HG02870 (cell line): Measurements from ENCODE around the gene HTRA2.
A peak's percentile ranks its signal among the peaks of the same experiment; 100 is the strongest.
"Not testable (repeated sequence)": the region's sequence is repeated elsewhere in the genome, so short reads cannot be mapped to it uniquely, and the experiment has no call there.

Experiments
- ATAC-seq: cut with Tn5 transposase; IDR thresholded peaks from one replicate; pipeline ENCODE4 v1.9.1; 2021; ENCODE audit warnings: mild to moderate bottlenecking, moderate library complexity; ENCODE audit not compliant: unreplicated experiment

The HTRA2 gene

DNA sequence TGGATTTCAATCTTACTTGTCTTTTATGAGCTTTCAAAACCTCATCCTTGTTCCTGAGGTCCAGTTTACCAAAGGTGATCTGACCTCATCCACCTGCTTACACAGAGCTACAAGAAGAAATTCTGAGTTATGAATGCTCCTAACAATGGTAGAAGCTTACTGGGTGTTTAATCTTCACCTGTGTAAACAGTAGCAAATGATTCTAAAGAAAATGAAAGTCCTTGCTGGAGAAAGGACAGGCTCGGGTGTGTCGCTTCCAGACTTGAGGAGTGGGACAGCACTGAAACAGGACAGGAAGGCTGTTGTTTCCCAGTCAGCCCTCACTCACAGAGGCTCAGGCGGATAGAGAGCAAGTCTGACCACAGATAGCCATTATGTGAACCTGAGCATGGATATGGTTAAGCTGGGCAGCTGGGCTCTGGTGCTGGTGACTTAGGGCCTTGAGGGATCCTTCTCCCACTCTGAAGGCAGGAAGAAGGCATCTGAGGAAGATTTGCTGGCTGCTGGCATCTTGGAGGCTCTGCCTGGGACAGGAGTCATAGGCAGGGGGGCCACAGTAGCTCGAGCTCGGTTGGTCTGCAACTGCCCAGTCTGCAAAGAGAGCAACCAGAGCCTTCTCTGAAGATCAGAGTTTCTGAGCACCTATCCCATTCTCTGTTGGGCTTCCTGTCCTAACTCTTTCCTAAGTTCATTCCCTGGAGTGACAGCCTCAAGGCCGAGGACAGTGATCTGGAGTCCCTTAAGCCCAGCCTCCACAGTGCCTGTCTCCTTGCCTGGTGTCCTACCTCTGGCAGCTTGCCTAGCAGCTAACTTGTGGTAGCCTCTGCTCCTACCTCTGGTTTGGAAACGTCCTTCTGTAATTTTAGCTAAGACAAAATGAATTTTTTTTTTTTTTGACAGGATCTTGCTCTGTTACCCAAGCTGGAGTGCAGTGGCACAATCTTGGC lies 28.8 kb downstream of the HTRA2 start:
- no peak for ATAC-seq

- no peak for ATAC-seq
Measured at GRCh38 chr2:74559912-74560311, 30.2 kb downstream of the HTRA2 start.

DNA sequence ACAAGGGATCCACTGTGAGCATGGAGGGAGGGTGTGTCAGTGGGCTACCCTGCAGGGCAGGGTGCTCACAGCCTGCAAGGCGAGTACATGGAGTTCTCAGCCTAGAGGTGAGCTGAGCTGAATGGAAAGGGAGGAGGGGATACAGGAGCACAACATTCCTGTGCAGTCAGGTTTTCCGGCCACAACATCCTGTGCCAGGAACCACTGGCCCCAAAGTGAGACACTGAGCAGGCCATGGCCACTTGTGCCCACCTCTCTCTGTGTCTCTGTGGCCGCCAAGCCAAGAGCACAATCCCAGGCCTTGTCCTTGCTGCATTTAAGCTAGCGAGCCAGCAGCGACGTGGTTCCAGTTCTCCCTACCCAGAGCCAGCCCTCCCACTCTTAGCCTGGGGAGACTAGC lies 30.9 kb downstream of the HTRA2 start:
- no peak for ATAC-seq

GRCh38 chr2:74561022-74561421 lies 31.3 kb downstream of the HTRA2 start:
- ATAC-seq = not testable (repeated sequence)

GRCh38 chr2:74562126-74562775 lies 32.5 kb downstream of the HTRA2 start:
- no peak for ATAC-seq

DNA sequence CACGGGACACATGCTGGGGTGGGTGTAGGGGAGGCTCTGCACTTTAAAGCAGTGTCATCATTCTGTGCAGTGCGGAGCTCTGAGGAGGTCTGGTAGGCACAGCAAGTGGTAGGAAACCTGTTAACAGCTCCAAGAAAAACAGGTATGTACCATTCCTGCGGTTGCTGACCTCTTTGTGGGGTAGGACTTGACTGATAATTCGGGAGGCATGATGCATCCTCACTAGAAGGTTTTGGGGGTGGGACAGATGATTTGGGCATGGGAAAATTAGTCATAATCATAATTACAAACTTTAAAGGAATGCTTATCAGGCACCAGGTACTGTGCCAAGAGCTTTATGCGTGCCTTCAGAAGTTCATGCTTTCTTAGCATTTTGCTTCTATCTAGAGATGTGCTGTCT lies 34.5 kb downstream of the HTRA2 start:
- ATAC-seq = no peak

GRCh38 chr2:74566076-74566753 lies 36.5 kb downstream of the HTRA2 start:
- ATAC-seq = no peak

GRCh38 chr2:74566754-74567085 lies 37.0 kb downstream of the HTRA2 start:
- ATAC-seq = no peak

DNA sequence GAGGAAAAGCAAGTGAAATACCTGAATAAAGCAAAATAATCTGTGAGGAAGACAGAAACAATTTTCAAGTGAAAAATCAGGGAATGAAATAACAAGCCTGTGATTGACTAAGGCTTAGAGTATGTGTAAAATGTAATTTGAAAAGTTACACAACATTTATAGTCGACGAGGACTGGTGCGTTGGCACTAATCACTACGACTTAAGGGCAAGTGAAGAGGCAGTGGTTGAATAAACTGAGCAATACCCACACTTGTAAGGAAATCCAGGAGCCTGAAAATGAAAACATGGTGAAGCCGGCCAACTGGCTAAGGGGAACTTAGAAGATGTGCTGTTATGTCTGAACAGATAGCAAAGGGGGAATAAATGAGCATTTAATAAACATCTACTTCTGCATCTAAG lies 38.1 kb downstream of the HTRA2 start:
- ATAC-seq = no peak

- ATAC-seq = no peak
Measured at GRCh38 chr2:74569686-74570085, 40.0 kb downstream of the HTRA2 start.

DNA sequence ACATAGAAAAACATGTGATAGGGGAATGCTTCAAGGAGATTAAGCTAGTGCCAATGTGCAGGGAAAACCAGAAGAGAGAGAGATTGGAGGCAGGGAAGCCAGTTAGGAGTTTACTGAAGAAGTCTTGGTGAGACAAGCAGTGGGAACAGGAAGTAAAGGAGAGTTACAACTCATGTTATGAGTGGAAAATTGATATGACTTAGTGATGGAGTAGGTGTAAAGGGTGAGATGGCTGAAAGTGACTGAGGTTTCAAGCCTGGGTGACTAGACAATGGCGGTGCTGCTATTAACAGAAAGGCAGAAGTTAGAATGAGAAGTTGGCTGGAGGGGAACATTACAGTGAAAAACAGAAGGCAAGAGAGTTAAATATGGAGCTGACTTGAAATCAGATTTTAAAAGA lies 41.3 kb downstream of the HTRA2 start:
- ATAC-seq = peak; percentile 79

GRCh38 chr2:74572178-74572925 lies 42.6 kb downstream of the HTRA2 start:
- ATAC-seq = no peak

- peak; percentile 29 for ATAC-seq
Measured at GRCh38 chr2:74573747-74574562, 44.2 kb downstream of the HTRA2 start.

DNA sequence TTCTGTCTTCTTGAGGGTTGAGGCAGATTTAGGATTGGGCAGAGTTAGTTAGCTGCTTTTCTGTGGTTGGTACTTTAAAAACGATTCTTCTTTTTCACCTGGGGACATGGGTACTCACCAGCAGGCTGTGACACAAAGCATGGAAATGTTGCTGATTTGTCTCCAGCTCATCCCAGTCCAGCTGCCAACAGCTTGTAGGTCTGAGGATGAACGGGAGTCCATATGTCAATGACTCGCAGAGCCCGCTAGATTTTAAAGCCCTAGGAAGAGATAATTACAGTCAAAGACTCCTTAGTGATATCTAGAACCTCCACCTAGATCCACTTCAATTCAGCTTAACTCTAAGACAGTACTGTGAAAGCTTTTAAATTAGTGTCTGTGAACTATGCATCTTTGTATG lies 45.6 kb downstream of the HTRA2 start:
- no peak for ATAC-seq

GRCh38 chr2:74576211-74576862 lies 46.6 kb downstream of the HTRA2 start:
- ATAC-seq = no peak

DNA sequence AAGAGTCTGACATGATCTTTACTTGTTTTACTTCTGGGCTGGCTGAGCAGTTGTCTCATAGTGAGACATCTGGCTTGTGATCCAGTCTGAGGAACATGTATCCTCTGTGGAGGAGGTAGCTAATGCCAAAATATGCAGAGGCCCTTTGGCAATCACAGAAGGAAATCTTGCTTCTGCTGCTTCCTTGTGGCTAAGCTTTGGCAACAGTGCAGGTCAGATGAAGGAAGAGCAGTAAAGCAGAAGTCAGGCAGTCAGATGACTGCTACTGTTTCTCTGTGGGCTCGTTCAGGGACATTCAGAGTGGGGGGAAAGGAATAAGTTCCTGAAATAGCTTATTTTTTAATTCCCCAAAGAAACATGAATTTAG lies 47.1 kb downstream of the HTRA2 start:
- no peak for ATAC-seq

DNA sequence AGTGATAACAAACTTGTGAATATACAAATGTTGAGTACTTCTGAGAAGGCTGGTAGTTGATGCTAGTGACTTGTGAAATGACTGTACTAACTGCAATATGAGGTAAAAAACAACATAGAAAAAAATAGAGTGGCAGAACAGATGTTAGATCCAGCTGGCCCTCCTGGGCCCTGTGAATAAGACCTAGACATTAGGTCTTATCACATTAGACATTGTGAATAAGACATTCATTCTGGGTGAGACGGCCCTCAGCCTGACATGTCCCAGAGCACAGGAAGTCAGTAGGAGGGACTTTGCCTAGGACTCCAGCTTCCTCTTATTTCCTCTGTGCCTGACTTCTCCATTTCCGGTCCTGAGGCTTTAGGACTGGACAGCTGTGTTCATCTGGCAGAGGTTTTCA lies 47.7 kb downstream of the HTRA2 start:
- peak; percentile 48 for ATAC-seq

DNA sequence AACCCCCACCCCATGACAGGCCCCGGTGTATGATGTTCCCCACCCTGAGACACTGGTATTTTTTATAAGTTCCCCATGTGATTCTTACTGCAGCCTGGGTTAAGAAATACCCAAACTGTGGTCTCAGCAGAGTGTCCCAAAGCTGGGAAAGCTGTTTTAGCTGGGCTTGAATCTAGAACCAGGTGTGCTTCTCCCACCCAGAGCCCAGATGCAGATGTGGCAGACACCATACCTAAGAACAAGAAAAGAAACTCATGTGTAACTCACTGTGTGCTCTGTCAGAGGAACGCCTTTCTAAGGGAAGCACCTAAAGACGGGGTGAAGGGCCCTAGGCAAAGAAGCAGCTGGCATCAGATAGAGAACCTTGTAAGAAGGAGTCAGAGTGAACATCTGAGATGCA lies 48.7 kb downstream of the HTRA2 start:
- ATAC-seq = peak; percentile 55

DNA sequence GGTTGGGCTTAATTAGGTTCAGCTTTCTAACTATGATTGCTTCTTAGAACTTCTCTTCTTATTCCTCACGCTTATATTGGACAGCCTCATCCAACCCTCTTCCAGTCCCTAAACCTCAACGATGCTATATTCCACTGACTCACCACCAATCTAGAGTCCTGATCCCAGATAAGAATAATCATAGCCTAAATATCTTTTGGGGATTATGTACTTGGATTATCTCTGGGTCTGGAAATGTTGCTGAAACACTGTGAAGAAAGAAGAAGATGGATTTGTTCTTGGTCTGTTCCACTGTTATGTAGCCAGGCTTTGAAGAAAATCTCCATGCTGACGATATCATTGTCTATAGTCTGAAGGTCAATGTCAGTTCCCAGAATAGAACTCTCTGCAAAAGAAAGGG lies 51.7 kb downstream of the HTRA2 start:
- ATAC-seq = no peak

- no peak for ATAC-seq
Measured at GRCh38 chr2:74582184-74582583, 52.5 kb downstream of the HTRA2 start.
